Stimulated activated CD8-positive, alpha-beta memory T cell treated with anti-CD3 and anti-CD28 coated beads, Interleukin-7, amount 100 ng/mL, for 48 hours (primary cell): ENCODE measurements around the gene STRA8.
A peak's percentile ranks its signal among the peaks of the same experiment; 100 is the strongest.
"Not testable (repeated sequence)": the region's sequence is repeated elsewhere in the genome, so short reads cannot be mapped to it uniquely, and the experiment has no call there.

Experiments
- DNase-seq, 2 donors: peaks; one replicate each; pipeline ENCODE4 v3.0.0-alpha.2; 2020; ENCODE audit warnings: low read depth in 1 of 2; ENCODE audit errors: extremely low read depth in 1 of 2

STRA8 gene

GRCh38 chr7:135204876-135205275 is 28.8 kb upstream of the STRA8 start:
- DNase-seq = no peak

GRCh38 chr7:135205850-135206249 is 27.8 kb upstream of the STRA8 start:
- DNase-seq = no peak

GRCh38 chr7:135206941-135207391 is 26.7 kb upstream of the STRA8 start:
- no peak for DNase-seq

- no peak for DNase-seq
Measured at GRCh38 chr7:135207406-135208101, 26.1 kb upstream of the STRA8 start.

- DNase-seq = no peak
Measured at GRCh38 chr7:135208102-135208793, 25.4 kb upstream of the STRA8 start.

DNA sequence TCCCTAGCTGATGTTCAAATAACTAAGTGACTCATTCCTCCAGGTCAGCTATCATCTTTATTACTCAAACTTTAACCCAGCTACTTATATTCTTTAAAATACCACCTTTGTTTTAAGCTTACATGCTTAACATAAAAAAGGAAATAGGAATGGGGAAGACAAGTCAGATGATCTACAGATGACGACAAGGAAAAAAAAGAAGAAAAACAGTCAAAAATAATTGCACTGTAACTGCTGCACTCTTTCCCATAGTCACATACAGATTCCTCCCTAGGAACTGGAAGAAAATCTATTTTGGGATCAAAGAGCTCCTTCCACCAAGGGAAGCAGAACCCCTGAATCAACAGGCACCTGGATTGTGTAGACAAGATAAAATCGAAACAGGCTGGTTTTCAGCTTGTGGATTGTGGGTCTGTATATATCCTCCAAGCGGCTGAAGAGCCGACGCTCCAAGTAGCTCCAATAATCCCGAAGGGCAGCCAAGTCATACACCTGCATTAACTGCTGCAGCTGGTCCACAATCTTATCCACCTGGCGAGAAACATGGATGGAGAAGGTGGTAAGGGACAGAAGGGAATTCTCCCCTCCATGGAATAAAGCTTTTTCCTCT is 24.3 kb upstream of the STRA8 start:
- no peak for DNase-seq

DNA sequence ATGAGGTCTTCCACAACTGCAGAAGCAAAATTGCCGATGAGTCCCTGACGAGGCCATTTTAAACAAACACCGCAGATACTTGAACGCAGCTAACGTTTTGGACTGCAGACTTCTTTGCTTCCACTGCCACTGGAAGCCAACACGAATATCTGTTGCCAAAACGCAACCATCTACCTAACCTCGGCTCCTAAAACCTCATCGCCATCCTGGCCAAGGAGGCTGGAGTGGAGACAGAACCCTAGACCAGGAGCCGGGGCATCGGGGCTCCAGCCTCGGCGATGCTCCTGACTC is 22.8 kb upstream of the STRA8 start:
- no peak for DNase-seq

- peak; percentile 90 to 96 for DNase-seq
Measured at GRCh38 chr7:135211179-135211945, 22.3 kb upstream of the STRA8 start, which contains the start of gene WDR91. Gene WDR91, minus strand, starts transcription at chr7:135211526. Its CDS starts 24 bp downstream, at chr7:135211502.

DNA sequence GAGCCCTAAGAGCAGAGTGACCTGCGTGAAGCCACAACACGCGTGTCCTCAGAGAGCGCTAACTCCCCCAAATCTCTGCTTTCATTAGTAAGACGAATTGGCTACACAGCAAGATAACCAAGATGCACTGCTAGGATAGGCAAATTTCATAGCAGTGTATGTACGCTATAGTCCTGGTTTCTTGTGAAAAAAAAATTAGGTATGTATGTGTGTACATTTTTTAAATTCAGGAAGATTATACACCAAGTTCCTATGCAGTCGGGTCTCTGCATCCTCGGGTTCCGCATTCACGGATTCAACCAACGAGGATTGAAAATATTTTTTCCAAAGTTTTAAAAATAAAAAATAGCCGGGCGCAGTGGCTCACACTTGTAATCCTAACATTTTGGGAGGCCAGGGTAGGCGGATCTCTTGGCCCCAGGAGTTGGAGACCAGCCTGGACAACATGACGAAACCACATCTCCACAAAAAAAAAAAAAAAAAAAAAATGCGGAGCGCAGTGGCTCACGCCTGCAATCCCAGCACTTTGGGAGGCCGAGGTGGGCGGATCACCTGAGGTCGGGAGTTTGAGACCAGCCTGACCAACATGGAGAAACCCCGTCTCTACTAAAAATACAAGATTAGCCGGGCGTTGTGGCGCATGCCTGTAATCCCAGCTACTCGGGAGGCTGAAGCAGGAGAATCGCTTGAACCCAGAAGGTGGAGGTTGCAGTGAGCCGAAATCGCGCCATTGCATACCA is 21.5 kb upstream of the STRA8 start:
- DNase-seq = not testable (repeated sequence)

DNA sequence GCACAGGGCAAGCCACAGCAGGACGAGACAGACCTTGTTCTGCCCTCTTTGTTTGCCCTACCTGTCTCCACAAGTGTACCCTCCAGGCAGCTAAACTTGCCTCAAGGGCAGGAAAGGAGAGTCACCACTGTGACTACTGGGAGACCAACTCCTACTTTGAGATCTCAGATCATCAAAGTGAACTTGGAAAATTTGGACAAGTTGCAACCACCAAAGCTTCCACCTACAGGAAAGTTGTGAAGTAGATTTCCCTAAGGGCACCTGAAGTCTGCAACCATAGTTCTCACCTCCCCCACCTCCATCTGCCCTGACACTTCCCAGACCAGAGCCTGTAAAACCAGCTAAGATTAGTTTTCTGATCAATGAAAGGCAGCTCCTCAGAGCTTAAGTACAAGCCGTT is 19.8 kb upstream of the STRA8 start:
- DNase-seq = no peak

- DNase-seq = no peak
Measured at GRCh38 chr7:135215180-135215579, 18.5 kb upstream of the STRA8 start.

- no peak for DNase-seq
Measured at GRCh38 chr7:135215698-135216097, 17.9 kb upstream of the STRA8 start.

- DNase-seq = no peak
Measured at GRCh38 chr7:135217645-135218509, 15.8 kb upstream of the STRA8 start.

DNA sequence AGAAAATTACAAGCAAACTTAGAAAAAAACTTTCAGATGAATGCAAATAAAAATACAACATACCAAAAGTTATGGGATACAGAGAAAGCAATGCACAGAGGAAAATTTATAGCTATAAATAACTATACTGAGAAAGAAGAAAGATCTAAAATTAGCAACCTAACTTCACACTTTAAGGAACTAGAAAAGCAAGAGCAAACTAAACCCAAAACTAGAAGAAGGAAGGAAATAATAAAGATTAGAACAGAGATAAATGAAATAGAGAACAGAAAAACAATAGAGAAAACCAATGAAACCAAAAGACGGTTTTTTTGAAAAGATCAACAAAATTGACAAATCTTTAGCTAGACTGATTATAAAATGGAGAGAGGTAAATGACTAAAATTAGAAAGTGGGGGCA is 9.6 kb upstream of the STRA8 start:
- DNase-seq = no peak

DNA sequence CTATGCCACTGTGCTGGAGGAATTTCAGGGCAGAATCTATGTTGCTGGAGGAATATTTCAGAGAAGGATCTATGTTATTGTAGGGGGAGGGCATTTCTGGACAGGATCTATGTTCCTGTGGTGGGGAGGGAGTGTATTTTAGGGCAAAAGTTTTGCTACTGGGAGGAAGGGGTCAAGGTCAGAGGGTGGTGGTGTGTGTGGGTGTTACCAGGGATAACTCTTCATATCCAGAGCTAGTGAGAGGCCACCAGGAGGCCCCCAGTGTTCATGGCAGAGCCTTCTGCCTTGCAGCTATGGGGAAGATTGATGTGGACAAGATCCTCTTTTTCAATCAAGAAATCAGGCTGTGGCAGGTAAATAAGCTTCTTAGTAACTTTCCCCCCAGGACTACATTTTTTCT is 2.0 kb upstream of the STRA8 start:
- no peak for DNase-seq

- DNase-seq = no peak
Measured at GRCh38 chr7:135232087-135232486, 1.6 kb upstream of the STRA8 start.

DNA sequence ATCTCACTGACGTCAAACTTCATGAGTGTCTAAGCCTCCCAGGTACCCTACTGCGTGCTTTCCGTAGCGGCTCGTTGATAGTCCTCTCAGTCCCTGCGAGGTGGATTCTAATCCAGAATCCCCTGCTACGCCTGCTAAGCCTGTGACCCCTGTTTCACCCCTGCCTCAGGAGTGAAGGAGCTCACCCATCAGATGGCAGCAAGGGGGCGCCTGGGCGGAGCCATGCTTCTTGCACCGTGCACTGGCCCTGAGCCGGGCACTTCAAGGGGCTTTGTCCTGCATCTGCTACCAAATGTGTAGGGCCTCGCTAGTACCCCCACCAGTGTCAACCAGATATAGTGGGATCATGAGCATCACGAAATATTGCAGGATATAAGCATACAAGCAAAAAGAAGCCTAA is 918 bp upstream of the STRA8 start:
- DNase-seq = no peak

- DNase-seq = not testable (repeated sequence)
Measured at GRCh38 chr7:135234095-135234494, 457 bp downstream of the STRA8 start.

DNA sequence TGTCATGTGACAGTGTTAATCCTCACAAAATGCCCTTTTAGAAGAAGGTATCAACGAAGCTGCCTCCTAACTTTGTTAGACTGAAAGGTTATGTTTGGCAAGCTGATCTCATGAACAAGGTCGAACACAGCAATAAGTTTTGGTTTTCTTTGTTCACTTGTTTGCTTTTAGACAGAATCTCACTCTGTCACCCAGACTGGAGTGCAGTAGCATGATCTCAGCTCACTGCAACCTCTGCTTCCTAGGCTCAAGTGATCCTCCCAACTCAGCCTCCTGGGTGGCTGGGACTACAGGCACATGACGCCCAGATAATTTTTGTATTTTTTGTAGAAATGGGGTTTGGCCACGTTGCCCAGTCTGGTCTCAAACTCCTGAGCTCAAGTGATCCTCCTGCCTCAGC is 1.1 kb downstream of the STRA8 start:
- no peak for DNase-seq

DNA sequence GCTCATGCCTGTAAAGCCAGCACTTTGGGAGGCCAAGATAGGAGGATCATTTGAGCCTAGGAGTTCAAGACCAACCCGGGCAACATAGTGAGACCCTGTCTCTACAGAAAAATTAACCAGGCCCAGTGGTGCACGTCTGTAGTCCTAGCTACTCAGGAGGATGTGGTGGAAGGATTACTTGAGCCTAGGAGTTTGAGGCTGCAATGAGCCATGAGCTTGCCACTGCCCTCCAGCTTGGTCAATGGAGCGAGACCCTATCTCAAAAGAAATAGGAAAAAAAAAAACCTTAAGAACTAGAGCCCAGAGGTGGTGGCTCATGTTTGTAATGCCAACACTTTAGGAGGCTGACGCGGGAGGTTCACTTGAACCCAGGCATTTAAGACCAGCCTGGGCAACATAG is 2.2 kb downstream of the STRA8 start:
- DNase-seq = no peak
